Smooth muscle cell (in vitro differentiated cells): Measurements from ENCODE around the gene TRIM67. TPM values are rescaled to one million over a fixed set of nuclear protein-coding genes. Genes with fewer than 3 reads are reported as not detected.

ENCODE experiments used
- DNase-seq: peaks from one replicate; lab custom pipeline; 2025; ENCODE audit not compliant: unreplicated experiment; lab: John Stamatoyannopoulos, UW
- H2AFZ ChIP-seq: fragments of 200-600 bp; sonication (generic); 2 replicates; pipeline ENCODE4 v1.6.0; 2016; ENCODE audit warnings: antibody characterized with exemption, low read depth, mild to moderate bottlenecking
- H3F3A ChIP-seq: fragments of 200-600 bp; sonication (generic); 2 replicates; pipeline ENCODE4 v1.6.0; 2017; ENCODE audit warnings: antibody characterized with exemption, low read depth
- H3K27ac ChIP-seq: fragments of 200-600 bp; sonication (generic); 2 replicates; pipeline ENCODE4 v1.5.1; 2016; ENCODE audit warnings: low read depth, mild to moderate bottlenecking
- H3K27me3 ChIP-seq: fragments of 200-600 bp; sonication (generic); 2 replicates; pipeline ENCODE4 v1.6.1; 2016; ENCODE audit warnings: low read depth, mild to moderate bottlenecking
- H3K36me3 ChIP-seq: fragments of 200-600 bp; sonication (generic); 2 replicates; pipeline ENCODE4 v1.5.1; 2016; ENCODE audit warnings: low read depth
- H3K4me1 ChIP-seq: fragments of 200-600 bp; sonication (generic); 2 replicates; pipeline ENCODE4 v1.5.1; 2016; ENCODE audit warnings: low read depth
- H3K4me2 ChIP-seq: fragments of 200-600 bp; sonication (generic); 2 replicates; pipeline ENCODE4 v1.6.0; 2016; ENCODE audit warnings: mild to moderate bottlenecking
- H3K4me3 ChIP-seq: fragments of 200-600 bp; sonication (generic); 2 replicates; pipeline ENCODE4 v1.5.1; 2016; ENCODE audit warnings: mild to moderate bottlenecking
- H3K79me2 ChIP-seq: fragments of 200-600 bp; sonication (generic); 2 replicates; pipeline ENCODE4 v1.6.0; 2016; ENCODE audit warnings: low read depth, mild to moderate bottlenecking
- H3K9ac ChIP-seq: fragments of 200-600 bp; sonication (generic); 2 replicates; pipeline ENCODE4 v1.6.0; 2016; ENCODE audit warnings: low read depth
- H3K9me3 ChIP-seq: fragments of 200-600 bp; sonication (generic); replicated peaks from 2 replicates; pipeline ENCODE4 v1.5.1; 2016; ENCODE audit warnings: low read depth
- H4K20me1 ChIP-seq: fragments of 200-600 bp; sonication (generic); 2 replicates; pipeline ENCODE4 v1.6.0; 2016; ENCODE audit warnings: low read depth
- CTCF ChIP-seq: fragments of 200-600 bp; sonication (generic); IDR thresholded peaks from 2 replicates; pipeline ENCODE4 v1.5.1; 2017; ENCODE audit warnings: borderline replicate concordance, mild to moderate bottlenecking, antibody characterized with exemption; ENCODE audit not compliant: insufficient read depth, poor library complexity, severe bottlenecking
- WGBS: methylation state at CpG from one replicate; pipeline ENCODE4 v1.1.7; 2016; ENCODE audit warnings: low lambda C conversion rate; 5-methylcytosine and 5-hydroxymethylcytosine counted together
- polyA plus RNA-seq: library from polyadenylated mRNA; unstranded; fragments of >200 nt; fragmentation: Nextera tagmentation; extraction: Ambion mirVana; gene quantifications from 2 replicates; pipeline ENCODE4 v1.2.1, GENCODE V29; 2016
- total RNA-seq: library from RNA; depleted of rRNA; stranded (reverse); fragments of >200 nt; gene quantifications from 2 replicates; pipeline ENCODE4 v1.2.3, GENCODE V29; 2014

The TRIM67 gene
- total and polyA plus RNA-seq, 2 experiments from 2014 or later = 0.04 to 0.25 TPM

- H3K27ac ChIP-seq = no peak overlapping the region
- H3K36me3 ChIP-seq = no peaks in the 10 kb centered on the region
- peaks cover 6% of the 10 kb centered on the region for H3K27me3 ChIP-seq
- no peaks in the 10 kb centered on the region for H3F3A ChIP-seq
- no peaks in the 10 kb centered on the region for H4K20me1 ChIP-seq
- H3K79me2 ChIP-seq = no peaks in the 10 kb centered on the region
- H3K9ac ChIP-seq = no peak overlapping the region
- no peaks in the 10 kb centered on the region for H3K9me3 ChIP-seq
- no peaks in the 10 kb centered on the region for H3K4me1 ChIP-seq
- no peak overlapping the region for H3K4me2 ChIP-seq
- no peak for TF ChIP-seq CTCF
- WGBS = 59% methylated on average over 10 of the region's 10 CpGs
- H3K4me3 ChIP-seq = no peak overlapping the region
- no peak for DNase-seq
- H2AFZ ChIP-seq = no peak overlapping the region
These were observed 32.0 kb downstream of the TRIM67 start for GRCh38 chr1:231193710-231194340.

- H3F3A ChIP-seq = no peaks in the 10 kb centered on the region
- no peak for DNase-seq
- no peak overlapping the region for H3K4me2 ChIP-seq
- H2AFZ ChIP-seq = no peak overlapping the region
- H3K79me2 ChIP-seq = no peaks in the 10 kb centered on the region
- TF ChIP-seq CTCF = no peak
- H4K20me1 ChIP-seq = no peaks in the 10 kb centered on the region
- no peak overlapping the region for H3K27ac ChIP-seq
- no peaks in the 10 kb centered on the region for H3K4me1 ChIP-seq
- no peaks in the 10 kb centered on the region for H3K9me3 ChIP-seq
- 85% methylated on average over 2 of the region's 2 CpGs for WGBS
- H3K36me3 ChIP-seq = no peaks in the 10 kb centered on the region
- H3K9ac ChIP-seq = no peak overlapping the region
- no peak overlapping the region for H3K4me3 ChIP-seq
- peaks cover 6% of the 10 kb centered on the region for H3K27me3 ChIP-seq
These were observed 32.6 kb downstream of the TRIM67 start for GRCh38 chr1:231194476-231194842.

GRCh38 chr1:231194843-231195516, 33.1 kb downstream of the TRIM67 start:
- H3K9ac ChIP-seq = no peak overlapping the region
- no peaks in the 10 kb centered on the region for H3K36me3 ChIP-seq
- H3K79me2 ChIP-seq = no peaks in the 10 kb centered on the region
- DNase-seq = no peak
- no peaks in the 10 kb centered on the region for H3F3A ChIP-seq
- no peak for TF ChIP-seq CTCF
- H3K4me1 ChIP-seq = no peaks in the 10 kb centered on the region
- H4K20me1 ChIP-seq = no peaks in the 10 kb centered on the region
- no peak overlapping the region for H3K27ac ChIP-seq
- 88% methylated on average over 8 of the region's 8 CpGs for WGBS
- peaks cover 6% of the 10 kb centered on the region for H3K27me3 ChIP-seq
- no peaks in the 10 kb centered on the region for H3K9me3 ChIP-seq
- H2AFZ ChIP-seq = no peak overlapping the region
- H3K4me3 ChIP-seq = no peak overlapping the region
- no peak overlapping the region for H3K4me2 ChIP-seq

- H3K9ac ChIP-seq = no peak overlapping the region
- no peaks in the 10 kb centered on the region for H3K79me2 ChIP-seq
- no peak overlapping the region for H3K27ac ChIP-seq
- TF ChIP-seq CTCF = no peak
- H3K4me1 ChIP-seq = no peaks in the 10 kb centered on the region
- DNase-seq = no peak
- no peaks in the 10 kb centered on the region for H3K36me3 ChIP-seq
- no peaks in the 10 kb centered on the region for H4K20me1 ChIP-seq
- no peaks in the 10 kb centered on the region for H3K9me3 ChIP-seq
- H3K27me3 ChIP-seq = peaks cover 6% of the 10 kb centered on the region
- H3F3A ChIP-seq = no peaks in the 10 kb centered on the region
- H2AFZ ChIP-seq = no peak overlapping the region
- no peak overlapping the region for H3K4me2 ChIP-seq
- no peak overlapping the region for H3K4me3 ChIP-seq
- 87% methylated on average over 3 of the region's 3 CpGs for WGBS
These were observed 34.4 kb downstream of the TRIM67 start for GRCh38 chr1:231196307-231196706.
